Measurements from ENCODE around the gene YARS1. TPM values are rescaled to one million over a fixed set of nuclear protein-coding genes. Genes with fewer than 3 reads are reported as not detected.
A peak's percentile ranks its signal among the peaks of the same experiment; 100 is the strongest.

YARS1 gene
- total RNA-seq, 4 donors from 2014 or later, result 23.9 to 54.5 (median 33.8) TPM

GRCh38 chr1:32744071-32744425 is 73.1 kb downstream of the YARS1 start:
- no peak for TF ChIP-seq EP300 (IDR thresholded peaks at IDR 0.05; ENCODE audit: low read depth)
- TF ChIP-seq POLR2AphosphoS5 (IDR thresholded peaks at IDR 0.05), result no peak
- TF ChIP-seq CTCF (IDR thresholded peaks at IDR 0.05), result no peak
- Histone ChIP-seq H3K27me3 (no peaks in the 10 kb centered on the region), H3K36me3 (no peaks in the 10 kb centered on the region), H3K4me3 (peak overlapping the region in 2 of 4 donors; percentile 93 to 95), H3K9me3 (no peaks in the 10 kb centered on the region), H3K4me1 (peaks cover 10 to 37% (median 31%) of the 10 kb centered on the region in 4 donors), H3K27ac (peak overlapping the region; percentile 94 to 99 (median 96))
- in situ Hi-C loops (cut with MboI; ENCODE audit: low pct_ligation_motif_present in 1 of 4, low pct_unique_long_range_greater_than_20kb in 1 of 4, low sequenced_read_pairs in 3 of 4), result no loop called here
- DNase-seq, result no peak
- intact Hi-C loops (cut with DNase I; ENCODE audit: low total_unique reads), result no loop called here

GRCh38 chr1:32743380-32744070 is 73.6 kb downstream of the YARS1 start:
- Histone ChIP-seq H3K36me3 (no peaks in the 10 kb centered on the region), H3K4me3 (peak overlapping the region; percentile 1 to 95 (median 90)), H3K27ac (peak overlapping the region; percentile 94 to 99 (median 96)), H3K9me3 (no peaks in the 10 kb centered on the region), H3K4me1 (peaks cover 10 to 37% (median 31%) of the 10 kb centered on the region in 4 donors), H3K27me3 (no peaks in the 10 kb centered on the region)
- DNase-seq, result peak; percentile 35
- TF ChIP-seq CTCF (IDR thresholded peaks at IDR 0.05) (peak in 2 of 5 experiments; percentile 21 to 27), POLR2AphosphoS5 (IDR thresholded peaks at IDR 0.05) (no peak)
- 0 to 22% methylated on average over 2 to 6 of the region's 6 CpGs for WGBS, 2 donors (ENCODE audit: low coverage in 1 of 2)
- in situ Hi-C loops (cut with MboI; ENCODE audit: low pct_ligation_motif_present in 1 of 4, low pct_unique_long_range_greater_than_20kb in 1 of 4, low sequenced_read_pairs in 3 of 4), result no loop called here
- intact Hi-C loops (cut with DNase I; ENCODE audit: low total_unique reads), result no loop called here

GRCh38 chr1:32742956-32743355 is 74.2 kb downstream of the YARS1 start:
- H3K4me3 ChIP-seq, result peak overlapping the region; percentile 86 to 95 (median 92)
- intact Hi-C loops (cut with DNase I; ENCODE audit: low total_unique reads) (no loop called here), in situ Hi-C loops (cut with MboI; ENCODE audit: low pct_ligation_motif_present in 1 of 4, low pct_unique_long_range_greater_than_20kb in 1 of 4, low sequenced_read_pairs in 3 of 4) (no loop called here)
- peak; percentile 85 for DNase-seq
- peaks cover 10 to 40% (median 33%) of the 10 kb centered on the region in 4 donors for H3K4me1 ChIP-seq
- H3K27me3 ChIP-seq, result no peaks in the 10 kb centered on the region
- no peaks in the 10 kb centered on the region for H3K9me3 ChIP-seq
- peak overlapping the region; percentile 94 to 99 (median 96) for H3K27ac ChIP-seq
- TF ChIP-seq EP300 (IDR thresholded peaks at IDR 0.05; ENCODE audit: low read depth) (no peak), POLR2A (IDR thresholded peaks at IDR 0.05) (peak; percentile 88), POLR2AphosphoS5 (IDR thresholded peaks at IDR 0.05) (peak; percentile 69 to 84 (median 78))
- WGBS, 2 donors (ENCODE audit: low coverage in 1 of 2), result 33% methylated on average over 4 of the region's 4 CpGs; no CpG with 5 or more reads in 1 of the 2 donors
- no peaks in the 10 kb centered on the region for H3K36me3 ChIP-seq

- peak in 1 of 3 donors; percentile 27 for TF ChIP-seq POLR2AphosphoS5 (IDR thresholded peaks at IDR 0.05)
- no peak for TF ChIP-seq EP300 (IDR thresholded peaks at IDR 0.05; ENCODE audit: low read depth)
- Histone ChIP-seq H3K27me3 (no peaks in the 10 kb centered on the region), H3K9me3 (no peaks in the 10 kb centered on the region), H3K4me3 (peak overlapping the region; percentile 86 to 95 (median 92)), H3K36me3 (no peaks in the 10 kb centered on the region), H3K4me1 (peaks cover 10 to 46% (median 39%) of the 10 kb centered on the region in 4 donors), H3K27ac (peak overlapping the region; percentile 94 to 99 (median 96))
- WGBS, 2 donors (ENCODE audit: low coverage in 1 of 2), result 24% methylated on average over 9 of the region's 28 CpGs; no CpG with 5 or more reads in 1 of the 2 donors
- in situ Hi-C loops (cut with MboI; ENCODE audit: low pct_ligation_motif_present in 1 of 4, low pct_unique_long_range_greater_than_20kb in 1 of 4, low sequenced_read_pairs in 3 of 4) (no loop called here), intact Hi-C loops (cut with DNase I; ENCODE audit: low total_unique reads) (no loop called here)
- peak; percentile 42 for DNase-seq
These were observed 74.8 kb downstream of the YARS1 start for GRCh38 chr1:32742199-32742947.

All from transverse colon (tissue), 4 donors.